Adrenal gland (tissue), 5 donors: ENCODE results near the gene WWP2.

ENCODE experiments used
- CTCF ChIP-seq, 6 experiments: fragments of 450-650 bp in 4 of 6; fragments of 200-600 bp in 2 of 6; sonication (generic) in 1 of 6; IDR thresholded peaks; 1 replicate in 5 of 6; 2 replicates in 1 of 6; pipeline versions ENCODE4 v1.5.1 to v1.8.0; 2016 to 2021; ENCODE audit warnings: antibody characterized with exemption in 6 of 6, mild to moderate bottlenecking in 2 of 6, moderate library complexity in 1 of 6
- POLR2A ChIP-seq, 2 donors: fragments of 450-650 bp; IDR thresholded peaks; one replicate each; pipeline ENCODE4 v1.6.1; 2017; ENCODE audit warnings: antibody characterized with exemption in 2 of 2, mild to moderate bottlenecking in 2 of 2, moderate library complexity in 1 of 2
- donor health status: DM: no; HTN: no; CAD: no.

GRCh38 chr16:69796285-69797118 lies 34.4 kb downstream of the WWP2 start:
- TF ChIP-seq POLR2A (IDR thresholded peaks at IDR 0.05) (no peak), CTCF (IDR thresholded peaks at IDR 0.05) (peak; percentile 89 to 95 (median 94))
